Measurements from ENCODE around the gene COL5A1. TPM values are rescaled to one million over a fixed set of nuclear protein-coding genes. Genes with fewer than 3 reads are reported as not detected.

COL5A1 gene
- total RNA-seq, 1 experiment from 2014 or later = 277 TPM

- DNase-seq (ENCODE audit: low read depth) = no peak
These were observed 229.4 kb downstream of the COL5A1 start for GRCh38 chr9:134870746-134871662.

- DNase-seq (ENCODE audit: low read depth) = no peak
These were observed 230.2 kb downstream of the COL5A1 start for GRCh38 chr9:134871697-134872340.

- DNase-seq (ENCODE audit: low read depth) = no peak
These were observed 231.1 kb downstream of the COL5A1 start for GRCh38 chr9:134872482-134873231.

- no peak for DNase-seq (ENCODE audit: low read depth)
These were observed 233.8 kb downstream of the COL5A1 start for GRCh38 chr9:134875371-134875770.

GRCh38 chr9:134877541-134877940 is 235.9 kb downstream of the COL5A1 start:
- no peak for DNase-seq (ENCODE audit: low read depth)

- no peak for DNase-seq (ENCODE audit: low read depth)
These were observed 238.3 kb downstream of the COL5A1 start for GRCh38 chr9:134879664-134880483.

GRCh38 chr9:134880484-134881312 is 239.1 kb downstream of the COL5A1 start, which contains the start of gene FCN2:
TSS of gene FCN2 (plus strand) at chr9:134880810. CDS start at chr9:134880822, 12 bp downstream.
- no peak for DNase-seq (ENCODE audit: low read depth)

- no peak for DNase-seq (ENCODE audit: low read depth)
These were observed 239.7 kb downstream of the COL5A1 start for GRCh38 chr9:134881313-134881670.

GRCh38 chr9:134882204-134882785 is 240.7 kb downstream of the COL5A1 start:
- DNase-seq (ENCODE audit: low read depth) = no peak

GRCh38 chr9:134883040-134883782 is 241.6 kb downstream of the COL5A1 start:
- DNase-seq (ENCODE audit: low read depth) = no peak

- no peak for DNase-seq (ENCODE audit: low read depth)
These were observed 242.9 kb downstream of the COL5A1 start for GRCh38 chr9:134884492-134884891.

GRCh38 chr9:134885001-134885678 is 243.5 kb downstream of the COL5A1 start:
- no peak for DNase-seq (ENCODE audit: low read depth)

GRCh38 chr9:134885679-134886412 is 244.2 kb downstream of the COL5A1 start:
- DNase-seq (ENCODE audit: low read depth) = no peak

GRCh38 chr9:134886413-134886913 is 244.9 kb downstream of the COL5A1 start:
- DNase-seq (ENCODE audit: low read depth) = no peak

GRCh38 chr9:134887219-134887618 is 245.6 kb downstream of the COL5A1 start:
- DNase-seq (ENCODE audit: low read depth) = no peak

GRCh38 chr9:134887686-134888602 is 246.3 kb downstream of the COL5A1 start:
- DNase-seq (ENCODE audit: low read depth) = no peak

All from M059J (cell line).